ENCODE results near the gene ARHGAP32.

ARHGAP32 gene

DNA sequence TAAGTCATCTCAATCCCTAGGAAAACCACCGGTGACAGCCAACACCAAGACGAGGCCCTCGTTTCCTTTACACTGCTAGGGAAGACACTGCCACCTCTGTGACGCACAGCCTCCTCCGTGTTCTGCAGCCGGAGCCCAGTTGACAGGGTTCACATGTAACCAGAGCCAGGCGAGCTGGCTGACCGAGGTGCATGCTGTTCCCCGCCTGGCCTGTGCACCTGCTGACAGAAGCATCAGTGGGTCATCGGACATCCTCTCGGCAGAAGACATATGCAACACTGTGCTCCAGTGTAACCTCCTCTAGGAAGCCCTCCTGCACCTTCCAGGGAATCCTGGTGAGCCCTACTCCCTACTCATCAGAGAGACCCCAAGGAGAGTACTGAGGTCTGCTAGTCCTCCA is 135.2 kb downstream of the ARHGAP32 start:
- ChIA-PET CTCF (no interaction called here), POLR2A (no interaction called here)
- DNase-seq (ENCODE audit: extremely low spot score), result no peak
- TF ChIP-seq, protein P1, sequence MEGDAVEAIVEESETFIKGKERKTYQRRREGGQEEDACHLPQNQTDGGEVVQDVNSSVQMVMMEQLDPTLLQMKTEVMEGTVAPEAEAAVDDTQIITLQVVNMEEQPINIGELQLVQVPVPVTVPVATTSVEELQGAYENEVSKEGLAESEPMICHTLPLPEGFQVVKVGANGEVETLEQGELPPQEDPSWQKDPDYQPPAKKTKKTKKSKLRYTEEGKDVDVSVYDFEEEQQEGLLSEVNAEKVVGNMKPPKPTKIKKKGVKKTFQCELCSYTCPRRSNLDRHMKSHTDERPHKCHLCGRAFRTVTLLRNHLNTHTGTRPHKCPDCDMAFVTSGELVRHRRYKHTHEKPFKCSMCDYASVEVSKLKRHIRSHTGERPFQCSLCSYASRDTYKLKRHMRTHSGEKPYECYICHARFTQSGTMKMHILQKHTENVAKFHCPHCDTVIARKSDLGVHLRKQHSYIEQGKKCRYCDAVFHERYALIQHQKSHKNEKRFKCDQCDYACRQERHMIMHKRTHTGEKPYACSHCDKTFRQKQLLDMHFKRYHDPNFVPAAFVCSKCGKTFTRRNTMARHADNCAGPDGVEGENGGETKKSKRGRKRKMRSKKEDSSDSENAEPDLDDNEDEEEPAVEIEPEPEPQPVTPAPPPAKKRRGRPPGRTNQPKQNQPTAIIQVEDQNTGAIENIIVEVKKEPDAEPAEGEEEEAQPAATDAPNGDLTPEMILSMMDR (IDR thresholded peaks at IDR 0.05; ENCODE audit: control extremely low read depth, extremely low read depth, low read depth, missing control alignments), result no peak

DNA sequence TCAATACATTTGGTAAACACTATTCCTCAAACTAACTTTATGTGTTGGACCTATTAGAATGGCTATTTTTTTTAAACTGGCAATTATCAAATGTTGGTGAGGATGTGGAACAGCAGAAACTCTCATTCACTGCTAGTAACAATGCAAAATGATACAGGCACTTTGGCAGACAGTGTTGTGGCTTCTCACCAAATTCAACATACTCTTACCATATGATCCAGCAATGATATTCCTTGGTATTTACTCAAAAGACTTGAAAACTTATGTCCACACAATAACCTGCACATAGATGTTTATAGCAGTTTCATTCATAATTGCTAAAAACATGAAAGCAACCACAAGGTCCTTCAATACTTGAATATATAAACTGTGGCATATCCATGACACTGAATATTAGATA is 136.9 kb downstream of the ARHGAP32 start:
- TF ChIP-seq, protein P1 (IDR thresholded peaks at IDR 0.05; ENCODE audit: control extremely low read depth, extremely low read depth, low read depth, missing control alignments), result no peak
- ChIA-PET POLR2A (no interaction called here), CTCF (no interaction called here)
- DNase-seq (ENCODE audit: extremely low spot score), result no peak

DNA sequence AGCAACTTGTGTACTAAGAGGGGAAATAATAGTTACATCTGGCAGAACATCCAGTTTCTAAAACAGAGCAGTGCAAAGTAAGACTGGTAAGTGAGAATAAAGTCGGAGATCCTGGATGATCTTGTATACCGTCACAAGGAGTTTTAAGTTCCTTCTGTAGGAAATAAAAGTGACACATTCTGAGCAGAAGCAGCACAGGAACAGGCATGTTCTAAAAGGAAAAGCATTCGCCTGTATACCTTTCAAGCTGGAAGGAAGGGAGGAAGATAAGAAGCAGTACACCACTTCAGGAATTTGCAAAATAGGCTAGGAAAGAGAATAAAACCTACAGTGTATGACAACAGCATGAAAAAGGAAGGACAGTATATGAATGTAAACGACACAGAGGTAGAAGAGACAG is 143.2 kb downstream of the ARHGAP32 start:
- TF ChIP-seq, protein P1 (IDR thresholded peaks at IDR 0.05; ENCODE audit: control extremely low read depth, extremely low read depth, low read depth, missing control alignments), result no peak
- POLR2A ChIA-PET, result no interaction called here
- DNase-seq (ENCODE audit: extremely low spot score), result no peak
- CTCF ChIA-PET, result no interaction called here

DNA sequence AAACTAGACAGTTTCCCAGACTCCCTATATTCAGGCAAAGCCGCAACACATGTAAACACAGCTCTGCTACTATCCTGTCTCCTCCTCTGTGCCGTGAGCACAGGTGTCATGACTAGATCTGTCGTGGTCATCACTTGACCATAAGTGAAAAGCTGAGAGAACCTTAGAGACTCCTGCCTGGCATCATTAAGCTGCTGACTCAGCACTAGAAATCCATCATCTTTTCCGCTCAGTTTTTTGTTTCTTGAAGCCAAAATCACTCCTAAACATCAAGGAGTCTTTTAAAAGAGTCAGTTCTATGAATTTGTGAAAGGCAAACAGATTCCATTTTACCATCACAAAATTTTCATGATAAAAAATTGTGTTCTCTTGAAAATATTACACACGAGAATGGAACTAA is 147.0 kb downstream of the ARHGAP32 start:
- TF ChIP-seq, protein P1 (IDR thresholded peaks at IDR 0.05; ENCODE audit: control extremely low read depth, extremely low read depth, low read depth, missing control alignments), result no peak
- no peak for DNase-seq (ENCODE audit: extremely low spot score)
- POLR2A ChIA-PET, result no interaction called here
- CTCF ChIA-PET, result no interaction called here

DNA sequence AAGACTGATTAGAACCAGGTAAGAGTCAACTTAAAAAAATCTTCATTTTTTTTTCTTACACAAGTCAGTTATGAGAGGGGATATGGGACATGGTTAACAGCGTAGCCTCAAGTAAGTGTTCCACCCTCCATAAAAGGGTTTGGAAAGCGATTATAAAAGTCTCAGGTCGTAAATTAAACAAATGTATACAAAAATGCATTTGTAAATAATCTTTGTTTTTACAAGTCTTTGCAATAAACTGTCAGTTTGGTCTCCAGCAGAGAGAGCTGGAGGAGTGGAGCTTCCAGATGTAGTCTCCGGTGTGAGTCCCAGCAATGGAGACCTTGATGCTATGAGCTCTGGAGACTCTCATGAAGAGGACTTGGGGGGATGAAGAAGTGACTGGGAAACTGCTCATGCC is 149.6 kb downstream of the ARHGAP32 start:
- TF ChIP-seq, protein P1 (IDR thresholded peaks at IDR 0.05; ENCODE audit: control extremely low read depth, extremely low read depth, low read depth, missing control alignments), result no peak
- no peak for DNase-seq (ENCODE audit: extremely low spot score)
- CTCF ChIA-PET, result interaction anchor here (1.0 kb wide), 1 partner anchor 10 kb away, joined by 3 read pairs; no protein-coding TSS in a partner anchor
- POLR2A ChIA-PET, result no interaction called here

DNA sequence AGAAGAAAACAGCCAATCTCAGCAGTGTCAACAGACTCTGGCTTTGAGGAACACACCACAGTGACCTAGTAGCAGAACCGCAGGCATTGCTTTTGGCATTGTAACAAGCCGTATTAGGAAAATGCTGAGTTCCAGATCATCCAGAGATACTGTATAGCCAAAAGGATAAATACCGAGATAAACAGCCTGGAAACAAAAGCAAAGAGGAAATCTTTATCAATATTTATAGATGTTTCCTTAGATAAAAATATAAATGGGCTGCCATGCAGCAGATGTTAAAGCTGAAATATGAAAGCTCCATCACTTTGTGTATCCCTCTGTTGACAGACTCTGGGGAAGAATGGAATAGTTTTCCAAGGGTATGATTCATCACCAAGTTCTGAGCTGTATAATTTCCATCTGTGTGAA is 150.5 kb downstream of the ARHGAP32 start:
- CTCF ChIA-PET, result interaction anchor here (1.0 kb wide), 1 partner anchor 11 kb away, joined by 3 read pairs; no protein-coding TSS in a partner anchor
- TF ChIP-seq, protein P1 (IDR thresholded peaks at IDR 0.05; ENCODE audit: control extremely low read depth, extremely low read depth, low read depth, missing control alignments), result no peak
- DNase-seq (ENCODE audit: extremely low spot score), result no peak
- POLR2A ChIA-PET, result no interaction called here

DNA sequence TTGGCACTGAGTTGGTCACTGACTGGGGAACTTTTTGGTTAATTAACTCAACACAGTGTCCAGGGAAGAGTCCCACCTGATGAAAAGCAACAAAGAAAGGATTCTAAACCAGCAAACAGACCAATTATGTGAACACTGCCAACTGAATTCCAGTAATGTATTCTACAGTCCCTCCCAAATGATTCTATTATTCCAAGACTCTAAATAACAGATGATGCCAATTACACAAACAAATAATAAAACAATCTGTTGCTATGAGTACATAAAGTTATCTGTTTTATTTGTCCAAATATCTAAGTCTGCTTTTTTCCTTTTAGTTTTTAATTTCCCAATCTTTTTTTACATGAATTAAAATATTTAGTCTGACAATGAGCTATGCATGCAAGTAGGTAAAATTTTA is 151.2 kb downstream of the ARHGAP32 start:
- POLR2A ChIA-PET, result no interaction called here

More for the DNA sequence above, 151.2 kb downstream of the ARHGAP32 start:
- TF ChIP-seq, protein P1 (IDR thresholded peaks at IDR 0.05; ENCODE audit: control extremely low read depth, extremely low read depth, low read depth, missing control alignments), result no peak
- no peak for DNase-seq (ENCODE audit: extremely low spot score)
- CTCF ChIA-PET, result no interaction called here
